Keratinocyte (primary cell): Measurements from ENCODE around the gene GNAL. TPM values are rescaled to one million over a fixed set of nuclear protein-coding genes. Genes with fewer than 3 reads are reported as not detected.

Experiments
- DNase-seq: peaks from one replicate; pipeline ENCODE4 v3.0.0-alpha.2; 2011; ENCODE audit warnings: low read depth, missing footprints, low spot score
- FAIRE-seq: peaks from 2 replicates; lab custom pipeline; 2011; peaks lifted over from hg19 to GRCh38; lab: Jason Lieb, UNC
- H2AFZ ChIP-seq: 2 replicates; pipeline ENCODE4 v1.6.0; 2012; ENCODE audit warnings: low read length, control low read depth, inconsistent platforms; ENCODE audit not compliant: control insufficient read depth
- H3K27ac ChIP-seq: 2 replicates; pipeline ENCODE4 v1.5.1; 2011; ENCODE audit warnings: low read length; ENCODE audit not compliant: control insufficient read depth, insufficient read depth
- H3K27me3 ChIP-seq: 3 replicates; pipeline ENCODE4 v1.6.0; 2011; ENCODE audit warnings: low read length; ENCODE audit not compliant: control insufficient read depth, insufficient read depth; ENCODE audit errors: extremely low read depth
- H3K36me3 ChIP-seq, 2 experiments: 2 replicates in 1 of 2; 3 replicates in 1 of 2; pipeline ENCODE4 v1.5.1; 2011; ENCODE audit warnings: low read length in 2 of 2, mild to moderate bottlenecking in 1 of 2; ENCODE audit not compliant: control insufficient read depth in 2 of 2, insufficient read depth in 2 of 2; ENCODE audit errors: extremely low read depth in 1 of 2
- H3K4me1 ChIP-seq: 3 replicates; pipeline ENCODE4 v1.5.1; 2011; ENCODE audit warnings: low read length; ENCODE audit not compliant: control insufficient read depth, insufficient read depth; ENCODE audit errors: extremely low read depth
- H3K4me2 ChIP-seq: 3 replicates; pipeline ENCODE4 v1.6.0; 2011; ENCODE audit warnings: low read depth, low read length; ENCODE audit not compliant: control insufficient read depth, insufficient read depth; ENCODE audit errors: extremely low read depth
- H3K4me3 ChIP-seq, 3 experiments: fragments of 200-600 bp in 1 of 3; sonication (generic) in 1 of 3; 2 replicates in 2 of 3; 3 replicates in 1 of 3; pipeline ENCODE4 v1.5.1; 2011 to 2016; ENCODE audit warnings: low read length in 3 of 3, mild to moderate bottlenecking in 3 of 3, control low read depth in 2 of 3, inconsistent platforms in 1 of 3, low read depth in 1 of 3, mixed read lengths in 1 of 3, mixed run types in 1 of 3, moderate library complexity in 1 of 3; ENCODE audit not compliant: control insufficient read depth in 2 of 3, insufficient read depth in 2 of 3; ENCODE audit errors: extremely low read depth in 1 of 3
- H3K79me2 ChIP-seq: 2 replicates; pipeline ENCODE4 v1.6.0; 2012; ENCODE audit warnings: low read length; ENCODE audit not compliant: control insufficient read depth, insufficient read depth
- H3K9ac ChIP-seq: 3 replicates; pipeline ENCODE4 v1.6.0; 2011; ENCODE audit warnings: low read length; ENCODE audit not compliant: control insufficient read depth, insufficient read depth; ENCODE audit errors: extremely low read depth
- H3K9me1 ChIP-seq: 3 replicates; pipeline ENCODE4 v1.6.0; 2011; ENCODE audit warnings: low read length; ENCODE audit not compliant: control insufficient read depth, insufficient read depth; ENCODE audit errors: extremely low read depth
- H3K9me3 ChIP-seq: 2 replicates; pipeline ENCODE4 v1.5.1; 2012; ENCODE audit warnings: low read depth, low read length; ENCODE audit not compliant: control insufficient read depth
- H4K20me1 ChIP-seq: 3 replicates; pipeline ENCODE4 v1.6.0; 2011; ENCODE audit warnings: low read length; ENCODE audit not compliant: control insufficient read depth, insufficient read depth; ENCODE audit errors: extremely low read depth
- CTCF ChIP-seq, 3 experiments: IDR thresholded peaks in 1 of 3; conservative IDR thresholded peaks in 1 of 3; optimal IDR thresholded peaks in 1 of 3; 2 replicates in 2 of 3; 3 replicates in 1 of 3; pipeline versions ENCODE3 to v1.5.1; 2011; ENCODE audit warnings: low read length in 3 of 3, mild to moderate bottlenecking in 3 of 3, moderate library complexity in 2 of 3, control low read depth in 1 of 3, inconsistent platforms in 1 of 3; ENCODE audit not compliant: insufficient read depth in 2 of 3; ENCODE audit errors: extremely low read depth in 1 of 3
- EZH2 ChIP-seq: IDR thresholded peaks from one replicate; pipeline ENCODE4 v1.6.1; 2012; ENCODE audit warnings: inconsistent platforms, mild to moderate bottlenecking, low read length, moderate library complexity
- dilution Hi-C: fragments of 300-500 bp; cut with MboI; formaldehyde crosslinking; loops from one replicate; pipeline ENCODE4 v1.7.0; 2020; ENCODE audit warnings: low sequenced_read_pairs; ENCODE audit not compliant: extremely low pct_ligation_motif_present
- polyA plus RNA-seq, 5 experiments: library from polyadenylated mRNA; depleted of rRNA in 3 of 5; stranded (reverse) in 3 of 5; stranded (forward) in 1 of 5; unstranded in 1 of 5; fragments of >200 nt; gene quantifications; 1 replicate in 1 of 5; 2 replicates in 3 of 5; 3 replicates in 1 of 5; pipeline versions ENCODE4 v1.2.1 to v1.2.3, GENCODE V29; 2011 to 2012; ENCODE audit warnings: missing spikeins in 2 of 5, low read depth in 1 of 5, low replicate concordance in 1 of 5

The GNAL gene
- polyA plus RNA-seq, 1 donor (not counting 4 experiments of a cell fraction or from before 2014, with no cell fraction given), result 30.0 TPM

GRCh38 chr18:11866329-11866728 is 177.3 kb downstream of the GNAL start:
- Histone ChIP-seq H3K4me1 (no peaks in the 10 kb centered on the region), H4K20me1 (no peaks in the 10 kb centered on the region), H3K27ac (no peak overlapping the region), H3K79me2 (no peaks in the 10 kb centered on the region), H2AFZ (no peak overlapping the region), H3K9me3 (no peaks in the 10 kb centered on the region), H3K4me3 (no peak overlapping the region), H3K4me2 (no peak overlapping the region), H3K36me3 (peaks cover 0 to 2% of the 10 kb centered on the region in 2 experiments), H3K27me3 (no peaks in the 10 kb centered on the region), H3K9ac (no peak overlapping the region), H3K9me1 (no peaks in the 10 kb centered on the region)
- FAIRE-seq (no peak), DNase-seq (no peak)
- dilution Hi-C loops, result no loop called here
- no peak for TF ChIP-seq EZH2
- TF ChIP-seq CTCF (optimal IDR thresholded peaks at IDR 0.05 in 1 of 3, IDR thresholded peaks at IDR 0.05 in 1 of 3, conservative IDR thresholded peaks at IDR 0.05 in 1 of 3; ENCODE audit: extremely low read depth in 1 of 3, insufficient read depth in 2 of 3, low read length in 3 of 3), result no peak

- Histone ChIP-seq H4K20me1 (no peaks in the 10 kb centered on the region), H3K4me2 (no peak overlapping the region), H3K9ac (no peak overlapping the region), H3K36me3 (peaks cover 0 to 2% of the 10 kb centered on the region in 2 experiments), H2AFZ (no peak overlapping the region), H3K79me2 (no peaks in the 10 kb centered on the region), H3K4me3 (no peak overlapping the region), H3K27ac (no peak overlapping the region), H3K9me1 (no peaks in the 10 kb centered on the region), H3K4me1 (no peaks in the 10 kb centered on the region), H3K9me3 (no peaks in the 10 kb centered on the region), H3K27me3 (no peaks in the 10 kb centered on the region)
- FAIRE-seq (no peak), DNase-seq (no peak)
- dilution Hi-C loops, result no loop called here
- no peak for TF ChIP-seq CTCF (optimal IDR thresholded peaks at IDR 0.05 in 1 of 3, IDR thresholded peaks at IDR 0.05 in 1 of 3, conservative IDR thresholded peaks at IDR 0.05 in 1 of 3; ENCODE audit: extremely low read depth in 1 of 3, insufficient read depth in 2 of 3, low read length in 3 of 3)
- TF ChIP-seq EZH2, result no peak
Observed at GRCh38 chr18:11866764-11867163, 177.7 kb downstream of the GNAL start.
